NCI-H128 (cell line): ENCODE measurements around the gene OXER1.

Experiments used
- DNase-seq: peaks from one replicate; lab custom pipeline; 2025; ENCODE audit not compliant: unreplicated experiment; lab: John Stamatoyannopoulos, UW

Gene OXER1

GRCh38 chr2:42713920-42714319, 50.0 kb downstream of the OXER1 start:
- DNase-seq, result no peak

GRCh38 chr2:42712934-42713333, 51.0 kb downstream of the OXER1 start:
- no peak for DNase-seq
